CD4-positive, alpha-beta T cell treated with Interleukin-15 for 4 hours (primary cell): ENCODE data around the gene TMEM245.
"Not testable (repeated sequence)": the region's sequence is repeated elsewhere in the genome, so short reads cannot be mapped to it uniquely, and the experiment has no call there.

Experiments
- DNase-seq: peaks from one replicate; pipeline ENCODE4 v3.0.0-alpha.2; 2020; ENCODE audit warnings: low spot score

The TMEM245 gene

GRCh38 chr9:109063760-109064159, 56.0 kb downstream of the TMEM245 start:
- DNase-seq: no peak

- DNase-seq: no peak
Measured at GRCh38 chr9:109062543-109062942, 57.2 kb downstream of the TMEM245 start.

GRCh38 chr9:109060191-109060590, 59.6 kb downstream of the TMEM245 start:
- no peak for DNase-seq

- not testable (repeated sequence) for DNase-seq
Measured at GRCh38 chr9:109053121-109053520, 66.6 kb downstream of the TMEM245 start.

- DNase-seq: no peak
Measured at GRCh38 chr9:109052416-109052815, 67.3 kb downstream of the TMEM245 start.

- DNase-seq: no peak
Measured at GRCh38 chr9:109051733-109052132, 68.0 kb downstream of the TMEM245 start.

GRCh38 chr9:109050444-109050843, 69.3 kb downstream of the TMEM245 start:
- DNase-seq: no peak

- DNase-seq: no peak
Measured at GRCh38 chr9:109048822-109049221, 70.9 kb downstream of the TMEM245 start.

- DNase-seq: no peak
Measured at GRCh38 chr9:109047259-109047658, 72.5 kb downstream of the TMEM245 start.

- DNase-seq: no peak
Measured at GRCh38 chr9:109046346-109046745, 73.4 kb downstream of the TMEM245 start.

GRCh38 chr9:109043578-109043977, 76.2 kb downstream of the TMEM245 start:
- no peak for DNase-seq

- no peak for DNase-seq
Measured at GRCh38 chr9:109040571-109040970, 79.2 kb downstream of the TMEM245 start.

GRCh38 chr9:109039539-109039938, 80.2 kb downstream of the TMEM245 start:
- DNase-seq: no peak

GRCh38 chr9:109037946-109038715, 81.6 kb downstream of the TMEM245 start:
- DNase-seq: no peak

GRCh38 chr9:109036744-109037680, 82.7 kb downstream of the TMEM245 start:
- no peak for DNase-seq

GRCh38 chr9:109035684-109036423, 83.9 kb downstream of the TMEM245 start:
- DNase-seq: no peak

GRCh38 chr9:109033941-109034700, 85.6 kb downstream of the TMEM245 start:
- no peak for DNase-seq

GRCh38 chr9:109031241-109031640, 88.5 kb downstream of the TMEM245 start:
- no peak for DNase-seq

- DNase-seq: no peak
Measured at GRCh38 chr9:109030426-109030825, 89.3 kb downstream of the TMEM245 start.

GRCh38 chr9:109028457-109028856, 91.3 kb downstream of the TMEM245 start:
- no peak for DNase-seq

GRCh38 chr9:109027176-109027575, 92.6 kb downstream of the TMEM245 start:
- DNase-seq: no peak

GRCh38 chr9:109026306-109026705, 93.4 kb downstream of the TMEM245 start:
- no peak for DNase-seq
